Measurements from ENCODE around the gene MAP4K4. TPM values are rescaled to one million over a fixed set of nuclear protein-coding genes. Genes with fewer than 3 reads are reported as not detected.

Gene MAP4K4
- total RNA-seq, 1 experiment from 2014 or later: 132 TPM

DNA sequence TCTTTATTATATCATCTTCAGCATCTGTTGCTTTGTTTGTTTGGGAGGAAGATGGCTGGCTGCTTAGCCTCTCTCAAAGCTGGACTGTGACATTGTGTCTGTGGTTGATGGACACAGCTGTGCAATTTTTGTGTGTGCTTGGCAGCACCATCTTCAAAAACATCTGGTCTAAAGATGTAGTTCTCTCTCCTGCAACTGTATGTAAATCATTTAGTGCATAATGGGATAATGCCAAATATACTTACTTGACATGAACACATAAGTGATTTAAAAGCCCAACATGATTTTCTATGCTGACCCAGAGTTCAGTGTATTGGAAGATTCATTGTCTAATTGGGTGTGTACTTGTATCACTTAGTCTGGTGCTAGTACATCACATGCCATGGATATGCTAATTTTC is 112.2 kb downstream of the MAP4K4 start:
- Mint-ChIP-seq H3K4me3 (no peak overlapping the region), H3K27ac (no peak overlapping the region), H3K9me3 (no peaks in the 10 kb centered on the region; a peak in 1 of 5 replicates), H3K27me3 (ENCODE audit: low read depth) (no peaks in the 10 kb centered on the region; the same call in none of the 2 replicates), H3K36me3 (ENCODE audit: insufficient read depth in 1 of 3, low read depth in 3 of 3) (peaks cover 0 to 7% (median 2%) of the 10 kb centered on the region in 3 experiments; a peak in 3 of 7 replicates), H3K4me1 (peaks cover 50 to 59% of the 10 kb centered on the region in 2 experiments)
- no peak overlapping the region for H4K5ac ChIP-seq (ENCODE audit: insufficient read length, low read depth, low read length)
- no peak overlapping the region for H4K8ac ChIP-seq (replicated peaks; ENCODE audit: insufficient read length, low read depth, low read length)
- H3K4me1 ChIP-seq (ENCODE audit: insufficient read depth, low read length): peaks cover 14% of the 10 kb centered on the region
- peaks cover 12% of the 10 kb centered on the region; the same call in 1 of the 2 replicates for H3K79me2 ChIP-seq (ENCODE audit: insufficient read depth, low read length)
- H2BK5ac ChIP-seq (ENCODE audit: insufficient read length, low read length): no peak overlapping the region
- H2BK15ac ChIP-seq (ENCODE audit: low read depth, low read length): no peak overlapping the region
- no peaks in the 10 kb centered on the region for H3K27me3 ChIP-seq (ENCODE audit: insufficient read depth, low read length)
- H2AK5ac ChIP-seq (ENCODE audit: insufficient read length, low read length): no peak overlapping the region
- H3K27ac ChIP-seq (ENCODE audit: insufficient read length, low read depth, low read length): no peak overlapping the region
- no peak overlapping the region for H2BK120ac ChIP-seq (ENCODE audit: low read depth, low read length, poor library complexity, severe bottlenecking)
- no peak overlapping the region for H2BK20ac ChIP-seq (ENCODE audit: low read depth, low read length, poor library complexity, severe bottlenecking)
- no peak overlapping the region for H3K4me2 ChIP-seq (ENCODE audit: insufficient read depth, insufficient read length, low read length)
- no peak overlapping the region for H4K91ac ChIP-seq (ENCODE audit: insufficient read length, low read depth, low read length)
- no peak overlapping the region for H3K23ac ChIP-seq (ENCODE audit: insufficient read length, low read depth, low read length)
- no peak overlapping the region for H2AFZ ChIP-seq (ENCODE audit: low read length)
- H4K20me1 ChIP-seq (ENCODE audit: control insufficient read depth, insufficient read depth, insufficient read length): no peaks in the 10 kb centered on the region
- no peak overlapping the region for H3K9ac ChIP-seq (ENCODE audit: extremely low read depth, insufficient read length, low read length)
- no peak overlapping the region for H3K4ac ChIP-seq (ENCODE audit: low read depth, low read length)
- DNase-seq: no peak
- no peaks in the 10 kb centered on the region for H3K23me2 ChIP-seq (ENCODE audit: insufficient read length, low read depth, low read length, poor library complexity, severe bottlenecking)
- H3K9me3 ChIP-seq (ENCODE audit: control insufficient read depth, low read depth, low read length): no peaks in the 10 kb centered on the region
- no peak overlapping the region for H2BK12ac ChIP-seq (ENCODE audit: insufficient read length, low read depth, low read length)
- H3K79me1 ChIP-seq (ENCODE audit: insufficient read depth, low read depth, low read length, poor library complexity, severe bottlenecking): no peaks in the 10 kb centered on the region
- TF ChIP-seq, protein P1, sequence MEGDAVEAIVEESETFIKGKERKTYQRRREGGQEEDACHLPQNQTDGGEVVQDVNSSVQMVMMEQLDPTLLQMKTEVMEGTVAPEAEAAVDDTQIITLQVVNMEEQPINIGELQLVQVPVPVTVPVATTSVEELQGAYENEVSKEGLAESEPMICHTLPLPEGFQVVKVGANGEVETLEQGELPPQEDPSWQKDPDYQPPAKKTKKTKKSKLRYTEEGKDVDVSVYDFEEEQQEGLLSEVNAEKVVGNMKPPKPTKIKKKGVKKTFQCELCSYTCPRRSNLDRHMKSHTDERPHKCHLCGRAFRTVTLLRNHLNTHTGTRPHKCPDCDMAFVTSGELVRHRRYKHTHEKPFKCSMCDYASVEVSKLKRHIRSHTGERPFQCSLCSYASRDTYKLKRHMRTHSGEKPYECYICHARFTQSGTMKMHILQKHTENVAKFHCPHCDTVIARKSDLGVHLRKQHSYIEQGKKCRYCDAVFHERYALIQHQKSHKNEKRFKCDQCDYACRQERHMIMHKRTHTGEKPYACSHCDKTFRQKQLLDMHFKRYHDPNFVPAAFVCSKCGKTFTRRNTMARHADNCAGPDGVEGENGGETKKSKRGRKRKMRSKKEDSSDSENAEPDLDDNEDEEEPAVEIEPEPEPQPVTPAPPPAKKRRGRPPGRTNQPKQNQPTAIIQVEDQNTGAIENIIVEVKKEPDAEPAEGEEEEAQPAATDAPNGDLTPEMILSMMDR (conservative IDR thresholded peaks at IDR 0.05): no peak
- no peak overlapping the region for H3K18ac ChIP-seq (ENCODE audit: insufficient read length, low read depth, low read length)
- H3T11ph ChIP-seq (ENCODE audit: low read length): no peak overlapping the region
- H3K56ac ChIP-seq (ENCODE audit: insufficient read length, low read depth, low read length): no peak overlapping the region
- H3K14ac ChIP-seq (ENCODE audit: insufficient read depth, low read length): no peak overlapping the region

Measured in H9 (cell line).